K562 (cell line): ENCODE results near the gene TOMM6. TPM values are rescaled to one million over a fixed set of nuclear protein-coding genes. Genes with fewer than 3 reads are reported as not detected.

Experiments
- BMI1 ChIP-seq: fragments of 150-350 bp; IDR thresholded peaks from 2 replicates; pipeline ENCODE4 v1.6.1; 2014; ENCODE audit warnings: low read length
- BRF2 ChIP-seq: IDR thresholded peaks from 3 replicates; pipeline ENCODE4 v1.6.1; 2011; ENCODE audit warnings: borderline replicate concordance, mild to moderate bottlenecking; ENCODE audit not compliant: insufficient read length, insufficient read depth
- CBX5 ChIP-seq: IDR thresholded peaks from 2 replicates; pipeline ENCODE4 v1.6.1; 2014; ENCODE audit warnings: low read depth, borderline replicate concordance
- CCNT2 ChIP-seq: IDR thresholded peaks from 2 replicates; pipeline ENCODE4 v1.6.1; 2011; ENCODE audit warnings: borderline replicate concordance, low read depth, mild to moderate bottlenecking, moderate library complexity, mixed read lengths, low read length; ENCODE audit not compliant: insufficient read length; ENCODE audit errors: extremely low read depth
- DNMT1 ChIP-seq: fragments of 450-650 bp; IDR thresholded peaks from 2 replicates; pipeline ENCODE4 v1.6.1; 2016; ENCODE audit warnings: antibody characterized with exemption, mild to moderate bottlenecking
- ELF2 ChIP-seq: fragments of 250-450 bp; sonication (Bioruptor Pico); IDR thresholded peaks from 2 replicates; pipeline ENCODE4 v1.5.0; 2021; ENCODE audit warnings: mild to moderate bottlenecking
- ESRRB ChIP-seq: fragments of 250-450 bp; sonication (Bioruptor Pico); IDR thresholded peaks from 2 replicates; pipeline ENCODE4 v1.5.0; 2020; ENCODE audit warnings: mild to moderate bottlenecking, moderate library complexity, borderline replicate concordance
- FOXP1 ChIP-seq: sonication (generic); formaldehyde crosslinking; IDR thresholded peaks from 2 replicates; pipeline ENCODE4 v1.8.0; 2022; ENCODE audit warnings: mild to moderate bottlenecking, missing genetic modification reagents
- GATA2 ChIP-seq: sonication (generic); formaldehyde crosslinking; IDR thresholded peaks from 2 replicates; pipeline ENCODE4 v1.4.0; 2020; ENCODE audit warnings: mild to moderate bottlenecking, missing genetic modification reagents
- HDAC1 ChIP-seq, 2 experiments: fragments of 450-650 bp; IDR thresholded peaks; 2 replicates each; pipeline ENCODE4 v1.6.1; 2016 to 2017; ENCODE audit warnings: inconsistent platforms in 1 of 2, mild to moderate bottlenecking in 1 of 2, moderate library complexity in 1 of 2
- HDAC3 ChIP-seq: fragments of 450-650 bp; IDR thresholded peaks from 2 replicates; pipeline ENCODE4 v1.6.1; 2018; ENCODE audit warnings: borderline replicate concordance, mild to moderate bottlenecking, moderate library complexity; ENCODE audit not compliant: partially characterized antibody
- HMG20A ChIP-seq: fragments of 450-650 bp; formaldehyde crosslinking; conservative IDR thresholded peaks from 2 replicates; pipeline ENCODE4 v1.4.0; 2020; ENCODE audit warnings: mild to moderate bottlenecking, mixed read lengths
- KHSRP ChIP-seq: fragments of 450-650 bp; IDR thresholded peaks from 2 replicates; pipeline ENCODE4 v1.6.1; 2017
- MBD2 ChIP-seq: sonication (generic); IDR thresholded peaks from 2 replicates; pipeline ENCODE4 v1.6.1; 2016; ENCODE audit warnings: low read depth, borderline replicate concordance
- MCM5 ChIP-seq: fragments of 450-650 bp; IDR thresholded peaks from 2 replicates; pipeline ENCODE4 v1.6.1; 2016; ENCODE audit warnings: low read depth
- MEF2A ChIP-seq: IDR thresholded peaks from 2 replicates; pipeline ENCODE4 v1.6.1; 2011; ENCODE audit warnings: low read depth, mild to moderate bottlenecking, low read length, moderate library complexity; ENCODE audit not compliant: control insufficient read depth
- NFE2 ChIP-seq: IDR thresholded peaks from 2 replicates; pipeline ENCODE4 v1.6.1; 2014; ENCODE audit warnings: antibody characterized with exemption, low read depth
- PKNOX1 ChIP-seq: fragments of 450-650 bp; IDR thresholded peaks from 2 replicates; pipeline ENCODE4 v1.6.1; 2016
- POLR2AphosphoS2 ChIP-seq: IDR thresholded peaks from 2 replicates; pipeline ENCODE4 v1.6.1; 2012; ENCODE audit warnings: low read length, improper control_type of control experiment
- RBM14 ChIP-seq: fragments of 200-400 bp; formaldehyde crosslinking; IDR thresholded peaks from 2 replicates; pipeline ENCODE4 v1.6.1; 2018; ENCODE audit warnings: low read depth, mild to moderate bottlenecking, low read length, moderate library complexity, borderline replicate concordance; ENCODE audit not compliant: insufficient read depth
- RNF2 ChIP-seq: sonication (generic); IDR thresholded peaks from 2 replicates; pipeline ENCODE4 v1.6.1; 2016
- TARDBP ChIP-seq: fragments of 450-650 bp; IDR thresholded peaks from 2 replicates; pipeline ENCODE4 v1.6.1; 2016
- THAP12 ChIP-seq: fragments of 250-450 bp; sonication (Bioruptor Pico); IDR thresholded peaks from 2 replicates; pipeline ENCODE4 v1.9.0; 2021; ENCODE audit warnings: mild to moderate bottlenecking, inconsistent platforms
- ZNF146 ChIP-seq: IDR thresholded peaks from one replicate; pipeline ENCODE4 v1.6.1; 2018; ENCODE audit warnings: missing compliant biosample characterization; ENCODE audit not compliant: unreplicated experiment
- ZNF445 ChIP-seq: fragments of 250-450 bp; sonication (Bioruptor Pico); IDR thresholded peaks from 2 replicates; pipeline ENCODE4 v1.4.0; 2020; ENCODE audit warnings: low read depth, mild to moderate bottlenecking, moderate library complexity
- ZNF644 ChIP-seq: fragments of 200-800 bp; sonication (Bioruptor generic); IDR thresholded peaks from 2 replicates; pipeline ENCODE4 v1.6.1; 2016; ENCODE audit warnings: low read depth, missing genetic modification characterization, missing compliant biosample characterization
- polyA plus RNA-seq, 8 experiments: library from polyadenylated mRNA; depleted of rRNA in 4 of 8; stranded (reverse) in 5 of 8; unstranded in 3 of 8; fragments of >200 nt; fragmentation: Nextera tagmentation in 2 of 8; fragmentation: Illumina TruSeq in 1 of 8; extraction: Ambion mirVana in 2 of 8; extraction: Trizol in 1 of 8; gene quantifications; 2 replicates each; pipeline versions ENCODE4 v1.2.1 to v1.2.3, GENCODE V29; 2011 to 2014; ENCODE audit warnings: inconsistent platforms in 1 of 8, missing spikeins in 1 of 8
- total RNA-seq, 7 experiments: library from RNA; depleted of rRNA in 6 of 7; stranded (reverse); fragments of >200 nt in 6 of 7; fragmentation: Illumina TruSeq in 2 of 7; extraction: Trizol in 2 of 7; gene quantifications; 2 replicates each; pipeline versions ENCODE4 v1.2.1 to v1.2.3, GENCODE V29; 2011 to 2021; ENCODE audit warnings: low replicate concordance in 1 of 7
- TF ChIP-seq, protein P1 (sequence below): fragments of 250-450 bp; sonication (Bioruptor Pico); IDR thresholded peaks from 2 replicates; pipeline ENCODE4 v1.5.0; 2021

The TOMM6 gene
- total and polyA plus RNA-seq, 9 of the 15 experiments (the other 6 are each of a cell fraction or from before 2014, with no cell fraction given), result 380 to 2,097 (median 1,065) TPM

DNA sequence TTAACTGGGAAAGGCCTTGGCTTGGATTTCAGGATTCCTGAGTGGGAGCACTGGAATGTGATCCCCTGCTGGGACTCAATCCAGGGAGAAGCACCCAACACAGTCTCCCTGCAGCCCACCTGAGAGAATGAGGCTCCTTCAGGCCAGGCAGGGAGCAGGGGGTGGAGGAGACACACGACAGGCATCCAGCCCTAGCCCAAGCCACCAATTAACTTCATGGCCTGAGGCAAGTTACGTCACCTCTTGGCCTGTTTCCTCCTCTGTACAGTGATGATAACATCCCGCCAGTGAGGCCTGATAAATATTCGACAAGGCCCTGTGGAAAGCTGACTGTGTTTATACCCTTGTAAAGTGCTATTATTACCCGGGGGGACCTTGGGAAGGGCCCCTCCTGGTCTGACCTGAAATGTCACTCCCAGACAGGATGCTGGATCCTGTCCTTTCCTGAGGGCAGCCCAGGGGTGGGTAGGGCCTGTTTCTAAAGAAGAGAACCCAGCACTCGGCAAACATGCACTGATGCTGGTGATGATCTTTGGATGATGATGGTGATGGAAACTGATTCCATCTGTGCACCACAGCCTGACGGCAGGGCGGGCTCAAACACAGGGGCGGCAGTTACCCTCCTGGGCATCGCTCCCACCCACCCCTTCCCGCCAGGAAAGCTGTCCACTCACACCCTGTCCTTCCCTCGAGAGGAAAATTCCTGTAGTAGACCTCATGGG is 20.2 kb upstream of the TOMM6 start (continued):
- TF ChIP-seq, protein P1, sequence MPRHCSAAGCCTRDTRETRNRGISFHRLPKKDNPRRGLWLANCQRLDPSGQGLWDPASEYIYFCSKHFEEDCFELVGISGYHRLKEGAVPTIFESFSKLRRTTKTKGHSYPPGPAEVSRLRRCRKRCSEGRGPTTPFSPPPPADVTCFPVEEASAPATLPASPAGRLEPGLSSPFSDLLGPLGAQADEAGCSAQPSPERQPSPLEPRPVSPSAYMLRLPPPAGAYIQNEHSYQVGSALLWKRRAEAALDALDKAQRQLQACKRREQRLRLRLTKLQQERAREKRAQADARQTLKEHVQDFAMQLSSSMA (CRISPR knock-in tag), result no peak
- TF ChIP-seq MCM5 (no peak), CCNT2 (no peak), DNMT1 (no peak), GATA2 (CRISPR knock-in tag) (no peak), CBX5 (no peak), NFE2 (no peak), THAP12 (no peak), RBM14 (no peak), ZNF445 (CRISPR knock-in tag) (no peak), HDAC3 (no peak), BRF2 (no peak), MEF2A (no peak), KHSRP (no peak), HMG20A (no peak), FOXP1 (CRISPR knock-in tag) (no peak), ESRRB (CRISPR knock-in tag) (no peak), BMI1 (no peak), ZNF644 (tag) (no peak), TARDBP (no peak), ZNF146 (CRISPR knock-in tag) (no peak), PKNOX1 (peak; percentile 47), HDAC1 (IDR thresholded peaks at IDR 0.05) (no peak), POLR2AphosphoS2 (no peak), RNF2 (no peak), MBD2 (no peak), ELF2 (CRISPR knock-in tag) (no peak)
